HCT116 (cell line): Measurements from ENCODE around the gene STK25. TPM values are rescaled to one million over a fixed set of nuclear protein-coding genes. Genes with fewer than 3 reads are reported as not detected.

ENCODE experiments used
- ATAC-seq: fragments of 200-7000 bp; cut with Tn5 transposase; 2 replicates; pipeline ENCODE4 v1.9.1; 2020; ENCODE audit warnings: mild to moderate bottlenecking, moderate library complexity
- BruUV-seq: library from RNA; stranded (reverse); fragments of 400-500 nt; replicated peaks from 2 replicates; lab custom pipeline; 2021; lab: Mats Ljungman, UMichigan
- CTCF ChIA-PET: fragments of 300-600 bp; sonication (Branson Sonifier 250); formaldehyde crosslinking; loops from one replicate; lab custom pipeline; 2021; ENCODE audit warnings: antibody characterized with exemption; lab: Charles Lee
- POLR2A ChIA-PET: fragments of 300-600, 350-600 bp; sonication (Branson Sonifier 250); formaldehyde crosslinking; loops from one replicate; lab custom pipeline; 2021; ENCODE audit warnings: antibody characterized with exemption; lab: Charles Lee
- RAD21 ChIA-PET, 2 experiments: fragments of 300-600 bp; sonication (Branson Sonifier 250); formaldehyde crosslinking; loops; one replicate each; lab custom pipeline; 2023; ENCODE audit warnings: low total read pairs in 2 of 2; ENCODE audit not compliant: uncharacterized antibody in 2 of 2, unreplicated experiment in 2 of 2, low non-redundant PET in 1 of 2; lab: Charles Lee
- DNase-seq: peaks from one replicate; pipeline ENCODE4 v3.0.0-alpha.2; 2010; ENCODE audit warnings: low read depth, low spot score
- H2AFZ ChIP-seq: fragments of 200-600 bp; shearing (Covaris generic), sonication (generic); 2 replicates; pipeline ENCODE4 v1.6.1; 2017; ENCODE audit warnings: low read depth, mixed run types, mixed read lengths, antibody characterized with exemption, low read length; ENCODE audit not compliant: poor library complexity, severe bottlenecking
- H3K27ac ChIP-seq: 2 replicates; pipeline ENCODE4 v1.5.1; 2012; ENCODE audit warnings: low read depth, low read length
- H3K27me3 ChIP-seq: fragments of 200-600 bp; sonication (generic); 2 replicates; pipeline ENCODE4 v1.6.1; 2016; ENCODE audit warnings: mixed run types, low read length, mixed read lengths; ENCODE audit not compliant: insufficient read depth
- H3K36me3 ChIP-seq, 2 experiments: fragments of 200-500 bp in 1 of 2; fragments of 200-600 bp in 1 of 2; sonication (Bioruptor generic) in 1 of 2; sonication (generic) in 1 of 2; 2 replicates each; pipeline versions ENCODE4 v1.5.1 to v1.6.1; 2014 to 2016; ENCODE audit warnings: low read length in 2 of 2, inconsistent platforms in 1 of 2, mixed read lengths in 1 of 2, mixed run types in 1 of 2; ENCODE audit not compliant: insufficient read depth in 2 of 2, control insufficient read depth in 1 of 2
- H3K4me1 ChIP-seq, 2 experiments: fragments of 200-600 bp in 1 of 2; sonication (generic) in 1 of 2; 2 replicates each; pipeline versions ENCODE4 v1.5.1 to v1.6.1; 2012 to 2017; ENCODE audit warnings: low read length in 2 of 2, inconsistent platforms in 1 of 2, mild to moderate bottlenecking in 1 of 2, mixed read lengths in 1 of 2, mixed run types in 1 of 2, moderate library complexity in 1 of 2; ENCODE audit not compliant: insufficient read depth in 2 of 2, control insufficient read depth in 1 of 2
- H3K4me2 ChIP-seq: fragments of 200-600 bp; sonication (generic); 2 replicates; pipeline ENCODE4 v1.6.1; 2017; ENCODE audit warnings: mixed run types, low read length, mixed read lengths
- H3K4me3 ChIP-seq, 2 experiments: fragments of 200-600 bp in 1 of 2; sonication (generic) in 1 of 2; replicated peaks in 1 of 2; 2 replicates each; pipeline ENCODE4 v1.5.1; 2011 to 2016; ENCODE audit warnings: low read length in 2 of 2, control low read depth in 1 of 2, low read depth in 1 of 2, mild to moderate bottlenecking in 1 of 2, mixed read lengths in 1 of 2, mixed run types in 1 of 2
- H3K79me2 ChIP-seq: fragments of 200-600 bp; sonication (generic); 2 replicates; pipeline ENCODE4 v1.6.1; 2017; ENCODE audit warnings: mild to moderate bottlenecking, mixed run types, low read length, moderate library complexity, mixed read lengths; ENCODE audit not compliant: insufficient read depth
- H3K9ac ChIP-seq: fragments of 200-600 bp; sonication (generic); 2 replicates; pipeline ENCODE4 v1.6.1; 2016; ENCODE audit warnings: low read length, mixed read lengths
- H3K9me2 ChIP-seq: fragments of 200-600 bp; sonication (generic), shearing (Covaris generic); 2 replicates; pipeline ENCODE4 v1.6.1; 2017; ENCODE audit warnings: mixed run types, mild to moderate bottlenecking, moderate library complexity; ENCODE audit not compliant: insufficient read depth
- H3K9me3 ChIP-seq, 2 experiments: fragments of 200-500 bp in 1 of 2; fragments of 200-600 bp in 1 of 2; sonication (Bioruptor generic) in 1 of 2; sonication (generic) in 1 of 2; 2 replicates each; pipeline ENCODE4 v1.6.1; 2014 to 2017; ENCODE audit warnings: low read length in 2 of 2, mixed read lengths in 2 of 2, inconsistent platforms in 1 of 2, low read depth in 1 of 2, mild to moderate bottlenecking in 1 of 2, mixed run types in 1 of 2, moderate library complexity in 1 of 2; ENCODE audit not compliant: control insufficient read depth in 1 of 2, insufficient read depth in 1 of 2
- H4K20me1 ChIP-seq: fragments of 200-600 bp; sonication (generic), shearing (Covaris generic); 2 replicates; pipeline ENCODE4 v1.6.1; 2017; ENCODE audit warnings: mixed run types, mild to moderate bottlenecking, moderate library complexity; ENCODE audit not compliant: insufficient read depth
- CBX3 ChIP-seq: IDR thresholded peaks from 2 replicates; pipeline ENCODE4 v1.6.1; 2012; ENCODE audit warnings: low read depth
- ELF1 ChIP-seq: IDR thresholded peaks from 2 replicates; pipeline ENCODE4 v1.6.1; 2012; ENCODE audit warnings: low read depth, borderline replicate concordance
- EZH2 ChIP-seq: fragments of 200-600 bp; sonication (generic); IDR thresholded peaks from 2 replicates; pipeline ENCODE4 v1.6.1; 2017; ENCODE audit warnings: antibody characterized with exemption, mixed run types
- EZH2phosphoT487 ChIP-seq: fragments of 200-600 bp; IDR thresholded peaks from 2 replicates; pipeline ENCODE4 v1.6.1; 2018; ENCODE audit warnings: antibody characterized with exemption, borderline replicate concordance
- FOSL1 ChIP-seq: IDR thresholded peaks from 2 replicates; pipeline ENCODE4 v1.6.1; 2012; ENCODE audit warnings: low read depth
- JUND ChIP-seq: IDR thresholded peaks from 2 replicates; pipeline ENCODE4 v1.6.1; 2012
- MAX ChIP-seq: IDR thresholded peaks from 2 replicates; pipeline ENCODE4 v1.6.1; 2012
- POLR2A ChIP-seq: IDR thresholded peaks from 2 replicates; pipeline ENCODE4 v1.7.0; 2011; ENCODE audit warnings: borderline replicate concordance; ENCODE audit not compliant: insufficient read depth, insufficient read length; ENCODE audit errors: extremely low read depth
- POLR2AphosphoS5 ChIP-seq: IDR thresholded peaks from 2 replicates; pipeline ENCODE4 v1.6.1; 2011; ENCODE audit warnings: mild to moderate bottlenecking, low read depth, low read length, moderate library complexity
- RAD21 ChIP-seq: IDR thresholded peaks from 2 replicates; pipeline ENCODE4 v1.6.1; 2012; ENCODE audit warnings: low read depth, mild to moderate bottlenecking
- SIN3A ChIP-seq: IDR thresholded peaks from 2 replicates; pipeline ENCODE4 v1.6.1; 2012; ENCODE audit warnings: low read depth
- SP1 ChIP-seq: IDR thresholded peaks from 2 replicates; pipeline ENCODE4 v1.6.1; 2012; ENCODE audit warnings: low read depth
- SRF ChIP-seq: IDR thresholded peaks from 2 replicates; pipeline ENCODE4 v1.6.1; 2012; ENCODE audit warnings: low read depth
- TCF7L2 ChIP-seq: IDR thresholded peaks from 2 replicates; pipeline ENCODE4 v1.7.0; 2011; ENCODE audit warnings: borderline replicate concordance, inconsistent platforms; ENCODE audit not compliant: insufficient read depth, insufficient read length; ENCODE audit errors: extremely low read depth
- YY1 ChIP-seq: IDR thresholded peaks from 2 replicates; pipeline ENCODE4 v1.6.1; 2011; ENCODE audit warnings: low read length, low read depth, moderate library complexity, mild to moderate bottlenecking; ENCODE audit not compliant: insufficient replicate concordance; ENCODE audit errors: extremely low read depth
- ZBTB33 ChIP-seq: IDR thresholded peaks from 2 replicates; pipeline ENCODE4 v1.6.1; 2011; ENCODE audit warnings: mild to moderate bottlenecking, low read length, moderate library complexity; ENCODE audit not compliant: insufficient replicate concordance; ENCODE audit errors: extremely low read depth
- ZFX ChIP-seq: fragments of 450-650 bp; IDR thresholded peaks from 2 replicates; pipeline ENCODE4 v1.6.1; 2017
- ZNF274 ChIP-seq: fragments of 200-500 bp; sonication (Bioruptor generic); IDR thresholded peaks from 2 replicates; pipeline ENCODE4 v1.6.1; 2014; ENCODE audit warnings: mild to moderate bottlenecking, low read depth, low read length, inconsistent platforms
- intact Hi-C: fragments of 100-400 bp; cut with micrococcal nuclease; formaldehyde crosslinking; loops from 2 replicates; pipeline ENCODE4 v1.10.0; 2022
- total RNA-seq: library from RNA; stranded (reverse); gene quantifications from one replicate; pipeline ENCODE4 v1.2.1, GENCODE V29; 2021; ENCODE audit not compliant: unreplicated experiment

The STK25 gene
- total RNA-seq, 1 experiment from 2014 or later: 160 TPM

- DNase-seq: no peak
- RAD21 ChIA-PET: no interaction called here
- no peaks in the 10 kb centered on the region for H3K9me2 ChIP-seq
- CTCF ChIA-PET: no interaction called here
- H4K20me1 ChIP-seq: no peaks in the 10 kb centered on the region
- intact Hi-C loops: no loop called here
- H3K9ac ChIP-seq: no peak overlapping the region
- POLR2A ChIA-PET: no interaction called here
- no peak overlapping the region for H3K27ac ChIP-seq
- no peaks in the 10 kb centered on the region for H3K4me1 ChIP-seq
- TF ChIP-seq ZNF274 (no peak), MAX (no peak), ZBTB33 (no peak), CBX3 (no peak), POLR2A (no peak), SIN3A (no peak), RAD21 (no peak), SRF (no peak), SP1 (no peak), JUND (no peak), ELF1 (no peak), EZH2 (no peak), EZH2phosphoT487 (no peak), FOSL1 (no peak), TCF7L2 (no peak), POLR2AphosphoS5 (no peak), ZFX (no peak), YY1 (no peak)
- TF ChIP-seq, all 23 proteins: peak for 0
- BruUV-seq: no TSS peak
- H3K79me2 ChIP-seq: no peaks in the 10 kb centered on the region
- H3K9me3 ChIP-seq: no peaks in the 10 kb centered on the region
- no peak overlapping the region for H3K4me2 ChIP-seq
- H2AFZ ChIP-seq: no peak overlapping the region
- H3K4me3 ChIP-seq: no peak overlapping the region
- ATAC-seq: no peak
- no peaks in the 10 kb centered on the region for H3K36me3 ChIP-seq
- H3K27me3 ChIP-seq: 0 out of 2 replicates have a peak, but pooled peaks cover under 1% of the 10 kb centered on the region
These were observed 40.5 kb downstream of the STK25 start for GRCh38 chr2:241467777-241468475.
